Subcutaneous preadipocyte (primary cell): ENCODE measurements around the gene AVP. TPM values are rescaled to one million over a fixed set of nuclear protein-coding genes. Genes with fewer than 3 reads are reported as not detected.

ENCODE experiments used
- total RNA-seq: library from RNA; depleted of rRNA; stranded (reverse); fragments of >200 nt; gene quantifications from 2 replicates; pipeline ENCODE4 v1.2.3, GENCODE V29; 2012

Gene AVP
- total RNA-seq = not detected in 2 replicates

GRCh38 chr20:3084283-3084985, at the start of gene AVP:
AVP (minus strand) TSS chr20:3084724; CDS start chr20:3084674, 50 bp downstream.

DNA sequence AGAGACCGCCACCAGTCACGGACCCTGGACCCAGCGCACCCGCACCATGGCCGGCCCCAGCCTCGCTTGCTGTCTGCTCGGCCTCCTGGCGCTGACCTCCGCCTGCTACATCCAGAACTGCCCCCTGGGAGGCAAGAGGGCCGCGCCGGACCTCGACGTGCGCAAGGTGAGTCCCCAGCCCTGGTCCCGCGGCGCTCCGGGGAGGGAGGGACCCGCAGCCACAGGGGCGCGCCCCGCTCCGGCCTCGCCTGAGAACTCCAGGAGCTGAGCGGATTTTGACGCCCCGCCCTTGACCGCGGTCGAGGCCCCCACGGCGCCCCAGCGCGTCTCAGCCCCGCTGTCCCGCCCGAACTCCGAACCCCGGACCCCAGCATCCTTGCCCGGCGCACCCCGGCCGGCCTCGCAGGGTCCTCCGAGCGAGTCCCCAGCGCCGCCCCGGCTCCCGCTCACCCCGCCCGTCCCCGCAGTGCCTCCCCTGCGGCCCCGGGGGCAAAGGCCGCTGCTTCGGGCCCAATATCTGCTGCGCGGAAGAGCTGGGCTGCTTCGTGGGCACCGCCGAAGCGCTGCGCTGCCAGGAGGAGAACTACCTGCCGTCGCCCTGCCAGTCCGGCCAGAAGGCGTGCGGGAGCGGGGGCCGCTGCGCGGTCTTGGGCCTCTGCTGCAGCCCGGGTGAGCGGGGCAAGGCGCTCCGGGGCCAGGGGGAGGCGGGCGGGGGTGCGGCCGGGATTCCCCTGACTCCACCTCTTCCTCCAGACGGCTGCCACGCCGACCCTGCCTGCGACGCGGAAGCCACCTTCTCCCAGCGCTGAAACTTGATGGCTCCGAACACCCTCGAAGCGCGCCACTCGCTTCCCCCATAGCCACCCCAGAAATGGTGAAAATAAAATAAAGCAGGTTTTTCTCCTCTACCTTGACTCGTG, 12.7 kb downstream of the AVP start, which contains the start of gene OXT:
OXT (plus strand) TSS at position 11 of the 920 bp plus-strand sequence; CDS start at position 47, 36 bp downstream.

GRCh38 chr20:3045816-3046676, 38.5 kb downstream of the AVP start, which contains the start of gene MRPS26:
MRPS26 (plus strand) TSS chr20:3046052; CDS start chr20:3046069, 17 bp downstream.

GRCh38 chr20:3043322-3043721, 41.2 kb downstream of the AVP start, which contains the start of gene GNRH2:
GNRH2 (plus strand) TSS chr20:3043622; CDS start chr20:3044415, 793 bp downstream.

Other genes with a start within 250 kb of the AVP start
- 19.0 and 27.9 TPM in 2 replicates for gene PCED1A, start 244.1 kb downstream of the AVP start, total RNA-seq
- 44.4 and 54.4 TPM in 2 replicates for gene VPS16, start 244.0 kb downstream of the AVP start, total RNA-seq
- gene PTPRA, start 211.2 kb downstream of the AVP start, total RNA-seq = 47.0 and 50.8 TPM in 2 replicates
- gene GNRH2, start 41.1 kb downstream of the AVP start, total RNA-seq = 1.1 and 1.2 TPM in 2 replicates
- gene MRPS26, start 38.7 kb downstream of the AVP start, total RNA-seq = 31.1 and 38.9 TPM in 2 replicates
- 0.39 TPM in 1 of 2 replicates, not detected in the other for gene OXT, start 13.1 kb downstream of the AVP start, total RNA-seq
- 8.8 and 13.9 TPM in 2 replicates for gene FASTKD5, start 75.1 kb upstream of the AVP start, total RNA-seq
- 4.0 and 4.3 TPM in 2 replicates for gene UBOX5, start 75.1 kb upstream of the AVP start, total RNA-seq
- gene LZTS3, start 88.8 kb upstream of the AVP start, total RNA-seq = 2.5 and 2.6 TPM in 2 replicates
- gene DDRGK1, start 120.0 kb upstream of the AVP start, total RNA-seq = 18.2 and 18.4 TPM in 2 replicates
- gene ITPA, start 124.8 kb upstream of the AVP start, total RNA-seq = 29.0 and 36.9 TPM in 2 replicates
- 0.37 and 1.6 TPM in 2 replicates for gene SLC4A11, start 154.5 kb upstream of the AVP start, total RNA-seq